ENCODE data around the gene PCBP1. TPM values are rescaled to one million over a fixed set of nuclear protein-coding genes. Genes with fewer than 3 reads are reported as not detected.
A peak's percentile ranks its signal among the peaks of the same experiment; 100 is the strongest.

The PCBP1 gene
- total RNA-seq, 2 experiments from 2014 or later = 470 to 489 TPM

DNA sequence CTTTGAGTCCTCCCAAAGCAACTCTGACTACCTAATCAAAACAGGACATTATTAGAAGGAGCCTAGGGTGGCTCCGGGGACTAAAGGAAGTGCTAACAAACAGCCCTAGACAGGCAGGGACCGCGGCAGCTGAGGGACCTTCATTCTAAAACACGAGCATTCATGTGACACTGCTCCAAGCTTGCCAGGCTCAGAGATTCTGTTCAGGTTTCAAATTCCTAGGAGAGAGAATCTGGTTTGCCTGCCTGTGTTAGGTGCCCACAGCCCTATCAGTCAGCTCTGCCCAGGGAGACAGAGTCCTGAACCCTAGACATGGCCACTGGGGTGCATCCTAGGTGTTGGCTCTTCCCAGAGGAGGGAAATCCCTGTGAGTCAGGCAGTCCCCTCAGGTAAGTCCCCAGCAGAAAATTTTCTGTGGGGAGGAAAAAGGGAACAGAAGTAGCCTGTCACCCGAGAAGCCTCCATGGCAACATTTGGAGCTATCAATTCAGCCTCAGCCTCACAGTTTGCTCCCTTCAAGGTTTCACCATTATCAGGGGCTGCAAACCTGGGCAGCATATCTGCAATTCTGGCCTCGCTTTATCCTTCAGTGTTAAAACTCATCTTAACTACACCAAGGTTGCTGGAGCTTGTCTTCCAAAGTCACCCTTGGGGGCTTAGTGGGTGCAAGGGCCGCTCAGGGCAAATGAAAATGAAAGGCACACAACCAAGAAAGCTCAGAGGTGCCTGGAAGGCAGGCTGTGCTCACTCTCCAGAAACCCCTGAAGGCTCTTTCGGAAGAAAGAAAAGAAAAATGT lies 28.6 kb downstream of the PCBP1 start:
- peak overlapping the region; percentile 61 for H3K27ac Mint-ChIP-seq
- intact Hi-C loops (cut with micrococcal nuclease) = no loop called here
- H3K4me3 Mint-ChIP-seq = peak overlapping the region; percentile 7
- ChIA-PET CTCF (interaction anchor here (1.1 to 1.7 kb wide), 4 partner anchors 11 to 204 kb away, joined by 3 to 8 read pairs (median 4); no protein-coding TSS in a partner anchor), POLR2A (interaction anchor here (1.0 to 38.3 kb wide), 6 partner anchors 9 to 34 kb away, joined by 3 to 955 read pairs (median 16); partner anchors contain the start of gene PCBP1)
- peaks cover 5% of the 10 kb centered on the region for H3K36me3 Mint-ChIP-seq (ENCODE audit: low read depth)
- TF ChIP-seq, protein P1, sequence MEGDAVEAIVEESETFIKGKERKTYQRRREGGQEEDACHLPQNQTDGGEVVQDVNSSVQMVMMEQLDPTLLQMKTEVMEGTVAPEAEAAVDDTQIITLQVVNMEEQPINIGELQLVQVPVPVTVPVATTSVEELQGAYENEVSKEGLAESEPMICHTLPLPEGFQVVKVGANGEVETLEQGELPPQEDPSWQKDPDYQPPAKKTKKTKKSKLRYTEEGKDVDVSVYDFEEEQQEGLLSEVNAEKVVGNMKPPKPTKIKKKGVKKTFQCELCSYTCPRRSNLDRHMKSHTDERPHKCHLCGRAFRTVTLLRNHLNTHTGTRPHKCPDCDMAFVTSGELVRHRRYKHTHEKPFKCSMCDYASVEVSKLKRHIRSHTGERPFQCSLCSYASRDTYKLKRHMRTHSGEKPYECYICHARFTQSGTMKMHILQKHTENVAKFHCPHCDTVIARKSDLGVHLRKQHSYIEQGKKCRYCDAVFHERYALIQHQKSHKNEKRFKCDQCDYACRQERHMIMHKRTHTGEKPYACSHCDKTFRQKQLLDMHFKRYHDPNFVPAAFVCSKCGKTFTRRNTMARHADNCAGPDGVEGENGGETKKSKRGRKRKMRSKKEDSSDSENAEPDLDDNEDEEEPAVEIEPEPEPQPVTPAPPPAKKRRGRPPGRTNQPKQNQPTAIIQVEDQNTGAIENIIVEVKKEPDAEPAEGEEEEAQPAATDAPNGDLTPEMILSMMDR (IDR thresholded peaks at IDR 0.05) = no peak
- DNase-seq = peak; percentile 46
- H3K9me3 Mint-ChIP-seq = no peaks in the 10 kb centered on the region
- ATAC-seq = peak; percentile 57
- H3K4me1 Mint-ChIP-seq (ENCODE audit: low read depth) = peaks cover 54% of the 10 kb centered on the region
- H3K27me3 Mint-ChIP-seq = no peaks in the 10 kb centered on the region

DNA sequence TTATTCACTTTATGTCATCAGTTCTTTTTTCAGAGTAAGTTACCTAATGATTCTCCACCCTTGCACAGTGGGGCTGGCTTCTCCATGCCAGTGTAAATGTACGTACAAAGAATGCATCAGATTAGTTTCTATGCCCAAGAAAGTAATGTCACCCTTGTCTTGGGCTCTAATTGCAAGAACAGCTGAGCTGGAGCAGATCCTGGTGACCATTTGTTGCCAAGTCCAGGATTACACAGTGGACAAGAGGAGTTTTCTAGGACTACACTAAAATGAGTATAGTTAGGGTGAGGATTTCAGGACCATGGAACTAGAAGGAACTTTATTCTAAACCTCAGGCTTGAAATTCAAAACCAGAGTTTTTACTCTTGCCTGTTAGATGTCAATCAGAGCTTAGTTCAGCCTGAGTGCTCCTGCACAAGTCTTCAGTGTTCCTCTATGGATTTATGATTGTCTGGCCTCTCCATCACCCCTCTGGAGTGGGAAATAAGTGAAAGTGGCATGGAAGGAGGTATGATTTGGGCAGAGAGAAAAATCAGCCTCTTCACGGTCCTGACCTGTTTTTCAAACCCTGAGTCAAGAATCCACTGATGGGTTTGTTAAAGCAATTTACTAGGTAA lies 29.8 kb downstream of the PCBP1 start:
- DNase-seq (no peak), ATAC-seq (no peak)
- peak overlapping the region; percentile 53 for H3K27ac Mint-ChIP-seq
- intact Hi-C loops (cut with micrococcal nuclease) = no loop called here
- H3K9me3 Mint-ChIP-seq = no peaks in the 10 kb centered on the region
- TF ChIP-seq, protein P1 (IDR thresholded peaks at IDR 0.05) = no peak
- ChIA-PET CTCF (interaction anchor here (1.2 to 1.7 kb wide), 3 partner anchors 13 to 26 kb away, joined by 4 to 8 read pairs (median 5); no protein-coding TSS in a partner anchor), POLR2A (interaction anchor here (1.3 to 38.3 kb wide), 4 partner anchors 8 to 35 kb away, joined by 5 to 955 read pairs (median 12); partner anchors contain the start of gene PCBP1)
- H3K27me3 Mint-ChIP-seq = no peaks in the 10 kb centered on the region
- peaks cover 57% of the 10 kb centered on the region for H3K4me1 Mint-ChIP-seq (ENCODE audit: low read depth)
- H3K4me3 Mint-ChIP-seq = no peak overlapping the region
- peaks cover 5% of the 10 kb centered on the region for H3K36me3 Mint-ChIP-seq (ENCODE audit: low read depth)

DNA sequence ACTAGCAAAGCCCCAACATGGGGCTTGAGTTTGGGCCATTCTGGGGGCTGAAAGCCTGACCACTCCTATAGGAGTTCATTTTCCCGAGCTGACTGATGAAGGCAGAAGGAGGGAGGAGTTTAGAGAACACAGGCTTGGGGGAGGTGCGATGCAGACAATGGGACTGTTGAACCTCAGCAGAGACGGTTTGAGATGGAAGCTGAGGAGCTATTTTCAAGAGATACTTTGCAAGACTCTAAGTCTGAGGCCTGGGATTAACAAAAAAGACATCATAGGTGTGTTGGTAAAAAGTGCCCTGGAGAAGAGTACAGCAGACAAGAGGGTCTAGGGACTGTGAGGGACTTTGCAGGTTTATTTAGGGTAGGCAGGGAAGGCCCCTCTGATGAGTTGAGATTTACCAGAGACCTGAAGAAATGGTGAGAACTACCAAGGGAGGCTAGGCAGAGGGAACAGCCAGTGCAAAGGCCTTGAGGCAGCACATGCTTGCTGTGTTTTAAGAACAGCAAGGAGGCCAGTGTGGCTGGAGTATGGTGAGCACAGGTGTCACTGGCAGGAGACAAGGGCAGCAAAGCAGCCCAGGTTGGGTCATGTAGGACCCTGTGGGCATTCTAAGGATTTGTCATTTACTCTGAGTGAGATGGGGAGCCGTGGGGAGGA lies 31.6 kb downstream of the PCBP1 start:
- CTCF ChIA-PET = interaction anchor here (1.5 kb wide), 1 partner anchor 24 kb away, joined by 5 read pairs; no protein-coding TSS in a partner anchor
- TF ChIP-seq, protein P1 (IDR thresholded peaks at IDR 0.05) = no peak
- Mint-ChIP-seq H3K9me3 (no peaks in the 10 kb centered on the region), H3K27me3 (no peaks in the 10 kb centered on the region), H3K36me3 (ENCODE audit: low read depth) (peaks cover 11% of the 10 kb centered on the region), H3K4me3 (no peak overlapping the region), H3K4me1 (ENCODE audit: low read depth) (peaks cover 66% of the 10 kb centered on the region), H3K27ac (peak overlapping the region; percentile 52)
- POLR2A ChIA-PET = interaction anchor here (0.6 to 38.3 kb wide), 4 partner anchors 9 to 150 kb away, joined by 3 to 955 read pairs (median 6); partner anchors contain the start of gene PCBP1
- intact Hi-C loops (cut with micrococcal nuclease) = no loop called here
- DNase-seq (no peak), ATAC-seq (no peak)

DNA sequence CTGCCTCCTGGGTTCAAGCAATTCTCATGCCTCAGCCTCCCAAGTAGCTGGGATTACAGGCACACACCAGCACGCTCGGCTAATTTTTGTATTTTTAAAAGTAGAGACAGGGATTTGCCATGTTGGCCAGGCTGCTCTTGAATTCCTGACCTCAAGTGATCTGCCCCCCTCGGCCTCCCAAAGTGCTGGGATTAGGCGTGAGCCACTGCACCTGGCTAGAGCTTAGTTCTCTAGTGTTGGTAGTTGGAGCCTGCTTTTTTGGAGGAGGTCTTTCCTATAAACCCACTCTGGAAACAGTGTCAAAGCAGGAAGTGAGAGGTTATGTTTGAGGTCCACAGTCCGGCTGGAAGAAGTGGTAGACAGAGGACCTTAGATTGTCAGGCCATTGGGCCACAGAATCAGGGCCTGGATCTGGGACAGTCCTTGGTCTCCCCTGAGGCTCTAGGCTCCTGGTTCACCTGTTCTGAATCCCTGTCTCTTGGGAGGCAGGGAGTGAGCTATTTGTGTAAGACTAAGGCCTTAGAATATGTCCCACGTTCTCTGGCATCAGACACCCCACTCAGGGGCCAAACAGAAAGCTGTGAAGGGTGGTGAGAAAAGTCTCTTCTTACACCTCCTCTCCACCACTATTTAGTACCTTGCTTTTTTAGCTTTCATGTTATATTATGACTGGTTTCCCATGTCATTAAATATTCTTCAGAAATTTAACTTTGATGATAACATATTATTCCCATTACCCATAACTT lies 34.5 kb downstream of the PCBP1 start:
- no peaks in the 10 kb centered on the region for H3K9me3 Mint-ChIP-seq

More for the DNA sequence above, 34.5 kb downstream of the PCBP1 start:
- Mint-ChIP-seq H3K27ac (peak overlapping the region; percentile 100), H3K36me3 (ENCODE audit: low read depth) (peaks cover 20% of the 10 kb centered on the region), H3K27me3 (no peaks in the 10 kb centered on the region), H3K4me1 (ENCODE audit: low read depth) (peaks cover 63% of the 10 kb centered on the region), H3K4me3 (peak overlapping the region; percentile 9)
- peak; percentile 48 for DNase-seq
- no peak for ATAC-seq
- TF ChIP-seq, protein P1 (IDR thresholded peaks at IDR 0.05) = no peak
- intact Hi-C loops (cut with micrococcal nuclease) = no loop called here
- ChIA-PET CTCF (interaction anchor here (0.6 to 2.2 kb wide), 15 partner anchors 11 to 210 kb away, joined by 3 to 7 read pairs (median 4); no protein-coding TSS in a partner anchor), POLR2A (interaction anchor here (1.0 to 38.3 kb wide), 6 partner anchors 11 to 40 kb away, joined by 4 to 955 read pairs (median 46); partner anchors contain the start of gene PCBP1)
